HG03460 (cell line): Measurements from ENCODE around the gene SAV1.

ENCODE experiments used
- ATAC-seq: cut with Tn5 transposase; IDR thresholded peaks from one replicate; pipeline ENCODE4 v1.9.1; 2021; ENCODE audit not compliant: unreplicated experiment

The SAV1 gene

DNA sequence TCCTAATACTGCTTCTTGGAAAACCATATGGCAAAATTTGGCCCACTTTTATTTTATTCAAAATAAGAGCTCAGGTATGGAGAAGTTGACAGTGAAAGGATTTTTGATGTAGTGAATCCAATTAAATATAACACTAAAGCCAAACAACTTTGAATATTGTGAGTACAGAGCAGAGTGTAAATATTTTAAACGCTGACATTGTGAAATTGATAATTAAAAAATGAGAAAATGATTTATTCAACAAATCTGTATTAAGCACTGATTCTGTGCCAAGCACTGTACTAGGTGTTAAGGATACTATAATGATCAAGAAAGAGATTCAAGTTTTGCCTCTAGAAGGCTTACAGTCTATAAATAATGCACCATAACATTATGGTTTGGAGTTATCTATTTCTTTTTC lies 57.6 kb downstream of the SAV1 start:
- no peak for ATAC-seq

DNA sequence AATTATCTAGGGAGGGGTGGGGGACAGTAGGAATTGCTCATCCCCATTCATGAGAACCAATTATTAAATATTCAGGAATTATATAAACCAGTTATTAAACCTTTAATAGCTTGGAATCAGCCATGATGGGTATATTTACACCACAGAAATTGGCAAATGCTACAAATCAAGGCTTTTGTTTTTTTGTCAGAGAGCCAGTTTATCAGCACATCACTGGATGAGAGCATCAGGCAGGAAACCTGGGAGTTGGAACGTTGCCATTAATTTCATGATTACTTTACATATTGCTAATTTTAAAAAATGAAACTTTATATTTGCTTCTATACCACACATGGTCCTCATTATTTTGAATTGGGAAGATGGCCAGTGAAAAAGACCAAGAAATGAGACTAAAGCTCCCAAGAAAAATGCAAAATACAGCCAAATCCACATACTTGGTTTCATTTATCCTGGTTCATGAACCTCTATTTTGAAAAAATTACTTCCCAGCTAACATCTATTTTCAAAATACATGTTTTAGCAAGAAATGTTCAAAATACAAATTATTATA lies 59.7 kb downstream of the SAV1 start:
- no peak for ATAC-seq

DNA sequence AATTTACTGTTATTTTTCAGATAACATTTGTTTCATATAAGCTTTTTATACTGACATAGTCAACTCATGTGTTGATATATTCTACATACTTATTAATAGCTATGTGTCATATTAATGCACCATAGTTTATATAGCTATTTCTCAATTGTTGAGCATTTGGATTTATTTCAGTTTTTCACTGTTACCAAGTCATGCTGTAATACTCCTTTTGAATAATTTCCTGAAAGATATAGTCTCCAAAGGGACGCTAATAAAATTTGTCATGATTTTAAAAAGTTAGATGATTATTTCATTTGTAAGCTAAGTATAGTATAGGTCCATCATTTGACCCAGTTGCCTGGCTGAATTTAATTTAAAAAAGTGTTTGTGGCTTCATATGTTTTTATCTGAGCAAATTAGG lies 60.3 kb downstream of the SAV1 start:
- no peak for ATAC-seq

DNA sequence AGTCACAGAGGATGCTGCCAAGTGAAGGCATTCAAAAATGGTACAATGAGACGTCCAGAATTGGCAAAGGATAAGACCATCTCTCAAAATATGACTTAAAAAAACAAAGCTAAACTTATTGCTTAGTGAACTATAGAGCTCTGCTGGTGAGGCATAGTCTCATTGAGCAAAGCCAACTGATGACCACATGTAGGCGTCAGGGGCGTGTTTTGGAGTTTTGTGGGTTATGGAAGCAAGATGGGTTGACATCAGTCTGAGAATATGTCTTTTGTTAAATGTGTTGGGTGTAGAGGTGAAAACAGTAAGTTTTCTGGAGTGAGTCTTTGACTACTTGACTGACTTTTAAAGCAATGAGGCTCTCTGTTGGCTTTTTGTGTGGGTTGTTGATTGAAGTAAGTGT lies 60.9 kb downstream of the SAV1 start:
- no peak for ATAC-seq

DNA sequence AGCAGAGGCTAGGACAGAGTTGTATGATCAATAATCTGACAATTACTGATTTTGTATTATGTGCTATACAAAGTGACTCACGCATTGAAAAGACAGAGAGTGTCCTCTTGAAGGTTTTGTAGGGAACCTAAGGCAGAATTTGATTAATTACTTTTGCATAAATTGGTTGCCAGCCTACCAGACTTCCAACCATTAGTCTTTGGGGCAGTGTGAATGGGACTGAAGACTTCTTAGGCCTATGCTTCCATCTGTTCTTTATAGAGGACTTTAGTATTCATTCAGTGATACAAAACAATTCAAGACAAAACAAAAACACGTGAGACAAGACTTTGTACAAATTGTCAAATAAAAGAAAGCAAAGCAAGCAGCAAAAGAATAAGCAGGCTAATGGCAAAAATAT lies 61.6 kb downstream of the SAV1 start:
- no peak for ATAC-seq

DNA sequence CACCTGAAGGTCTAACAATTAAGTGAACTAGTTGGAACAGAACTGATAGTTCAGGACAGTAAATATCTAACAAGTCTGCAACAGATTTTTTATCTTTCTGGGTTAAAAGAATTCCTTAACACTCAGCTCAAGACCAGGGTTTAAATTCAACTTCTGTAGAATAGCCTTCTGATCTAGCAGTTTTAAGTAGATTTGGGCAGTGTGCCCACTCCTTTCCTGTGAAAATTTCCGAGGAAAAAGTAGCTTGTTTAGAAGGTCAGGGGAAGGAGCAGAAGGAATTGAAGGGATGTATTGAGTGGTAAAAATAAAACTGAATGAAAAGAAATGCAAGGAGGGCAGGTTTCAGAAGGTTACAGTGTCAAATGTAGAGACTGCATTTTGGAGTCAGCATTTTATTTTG lies 62.3 kb downstream of the SAV1 start:
- no peak for ATAC-seq

DNA sequence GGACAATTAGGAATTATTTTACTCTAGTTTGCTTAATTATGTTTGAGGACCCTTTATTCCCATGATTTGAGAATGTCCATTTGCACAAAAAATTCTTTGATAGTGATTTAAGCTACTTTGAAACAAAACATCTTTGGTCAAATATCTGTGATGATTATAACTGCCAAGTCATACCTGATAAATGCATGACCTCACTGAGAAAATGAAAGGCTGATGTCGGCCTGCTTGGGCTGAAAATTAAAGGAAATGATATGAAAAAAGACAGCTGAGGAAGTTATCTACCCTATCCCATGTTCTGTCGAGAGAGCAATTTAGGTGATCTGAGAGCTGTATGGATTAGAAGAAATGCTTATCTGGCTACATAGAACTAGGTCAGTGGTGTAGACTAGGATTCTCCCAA lies 64.5 kb downstream of the SAV1 start:
- ATAC-seq = no peak

DNA sequence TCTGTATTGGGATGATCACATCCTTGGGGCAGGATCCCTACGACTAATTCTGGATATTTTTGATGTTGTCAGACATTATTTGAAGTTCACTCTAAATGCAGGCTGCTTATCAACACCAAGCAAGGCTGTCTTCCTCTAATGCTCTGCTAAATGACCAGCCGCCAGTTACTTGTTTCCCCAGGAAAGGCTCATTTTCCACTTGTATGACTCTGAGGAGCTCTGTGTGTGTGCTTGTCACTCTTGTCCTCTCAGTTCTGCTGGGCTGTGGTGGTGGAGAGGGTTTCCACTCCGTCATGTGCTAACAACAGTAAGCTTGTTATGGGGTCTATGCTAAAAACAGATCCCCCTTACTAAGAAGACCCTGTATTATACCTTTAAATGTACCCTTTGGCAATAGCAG lies 66.1 kb downstream of the SAV1 start:
- ATAC-seq = no peak

DNA sequence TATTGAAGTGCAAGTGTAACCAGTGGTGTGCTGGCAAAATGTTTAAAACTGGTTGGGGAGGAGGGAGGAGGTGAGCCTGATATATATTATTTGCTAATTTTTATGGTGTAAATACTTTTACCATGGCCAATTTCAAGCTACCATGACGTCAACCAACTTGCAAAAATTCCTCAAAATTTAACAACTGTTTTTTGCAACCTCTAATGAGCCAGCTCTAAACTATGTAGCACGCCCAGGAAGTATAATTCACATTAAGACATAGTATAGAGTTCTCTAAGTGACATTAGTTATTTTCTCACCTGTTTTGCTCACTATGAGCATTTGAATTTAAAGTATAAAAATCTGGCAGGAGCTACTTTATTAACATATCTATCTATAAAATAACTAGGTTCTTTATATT lies 66.7 kb downstream of the SAV1 start:
- no peak for ATAC-seq

DNA sequence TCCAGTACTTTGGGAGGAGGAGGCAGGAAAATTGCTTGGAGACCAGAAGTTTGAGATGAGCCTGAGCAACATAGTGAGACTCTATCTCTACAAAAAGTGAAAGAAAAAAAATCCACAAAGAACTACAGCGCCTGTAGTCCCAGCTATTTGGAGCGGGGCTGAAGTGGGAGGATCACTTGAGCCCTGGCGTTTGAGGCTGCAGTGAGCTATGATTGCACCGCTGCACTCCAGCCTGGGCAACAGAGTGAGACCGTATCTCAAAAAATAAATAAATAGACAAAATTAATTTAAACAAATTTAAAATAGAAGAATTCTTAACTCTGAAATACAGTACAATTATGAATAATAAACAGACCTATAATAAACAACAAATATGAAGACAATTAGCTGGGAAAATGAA lies 67.3 kb downstream of the SAV1 start:
- no peak for ATAC-seq

DNA sequence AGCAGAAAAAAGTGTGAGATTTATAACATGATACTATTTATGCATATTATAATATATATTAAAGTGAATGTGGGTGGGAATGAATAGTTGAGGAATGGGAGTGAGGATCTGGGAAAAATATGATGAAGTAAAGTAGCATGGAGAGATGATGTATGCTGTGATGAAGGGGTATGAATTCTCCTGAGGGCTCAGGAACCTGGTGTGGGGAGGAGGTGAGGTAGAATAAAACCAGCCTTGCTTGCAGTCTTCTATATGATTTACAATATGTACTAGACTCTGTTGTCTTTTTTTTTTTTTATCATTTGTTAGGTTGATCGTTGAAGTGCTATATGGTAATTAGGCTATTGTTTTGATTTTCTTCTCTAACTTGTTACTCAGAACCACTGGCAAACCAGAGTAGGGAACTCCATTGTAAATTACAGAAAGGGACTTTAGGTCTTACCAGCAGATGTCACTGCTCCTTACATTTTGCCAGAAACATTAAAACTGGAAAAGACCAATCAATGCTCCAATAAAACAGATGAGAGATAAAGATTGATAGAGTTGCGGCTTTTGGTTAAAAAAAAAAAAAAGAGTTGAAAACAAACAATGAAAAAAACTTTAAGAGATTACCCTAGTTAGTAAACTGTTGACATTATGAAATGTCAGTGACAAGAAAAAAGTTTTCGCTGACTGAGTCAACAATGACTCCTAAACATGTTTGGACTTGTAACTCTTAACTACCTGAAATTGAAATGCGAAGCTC lies 68.2 kb downstream of the SAV1 start:
- no peak for ATAC-seq

DNA sequence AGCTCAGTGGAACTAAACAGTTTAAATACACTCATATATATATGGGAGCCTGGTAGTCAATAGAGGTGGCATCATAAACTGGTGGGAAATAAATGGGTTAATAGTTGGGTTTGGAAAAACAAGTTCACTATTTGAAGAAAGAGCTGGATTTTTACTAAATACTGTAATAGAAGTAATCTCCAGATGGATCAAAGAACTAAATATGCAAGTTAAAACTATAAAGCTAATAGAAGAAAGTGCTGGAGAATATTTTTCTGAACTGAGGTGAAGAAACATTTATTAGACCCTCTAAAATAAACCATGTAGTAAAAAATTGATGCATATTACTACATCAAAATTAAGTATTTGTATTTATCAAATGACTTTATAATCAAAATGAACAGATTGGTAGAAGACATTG lies 69.3 kb downstream of the SAV1 start:
- ATAC-seq = no peak

DNA sequence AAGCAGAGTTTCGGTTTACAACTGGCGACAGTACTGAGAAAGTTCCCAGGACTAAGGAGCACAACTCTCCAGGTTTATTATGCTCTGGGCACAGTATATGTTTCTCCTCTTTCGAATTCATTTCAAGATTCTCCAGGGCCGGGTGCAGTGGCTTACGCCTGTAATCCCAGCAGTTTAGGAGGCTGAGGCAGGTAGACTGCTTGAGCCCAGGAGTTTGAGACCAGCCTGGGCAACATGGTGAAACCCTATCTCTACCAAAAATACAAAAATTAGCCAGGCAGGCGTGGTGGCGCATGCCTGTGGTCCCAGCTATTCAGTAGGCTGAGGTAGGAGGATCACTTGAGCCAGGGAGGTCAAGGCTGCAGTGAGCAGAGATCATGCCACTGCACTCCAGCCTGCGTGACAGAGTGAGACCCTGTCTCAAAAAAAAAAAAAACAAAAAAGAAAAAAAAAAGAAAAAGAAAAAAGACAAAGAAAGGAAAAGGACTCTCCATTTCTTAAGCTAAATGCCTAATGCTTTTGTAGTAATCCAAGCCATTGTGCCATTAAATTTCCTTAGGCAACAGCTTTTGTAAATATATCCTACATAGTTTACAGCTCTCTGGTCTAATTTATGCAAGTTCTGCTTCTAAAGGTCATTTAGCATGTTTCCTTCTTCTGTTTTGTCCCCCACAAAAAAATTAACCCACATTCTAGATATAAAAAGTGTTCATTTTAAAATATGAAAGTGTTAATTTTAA lies 73.4 kb downstream of the SAV1 start:
- no peak for ATAC-seq

DNA sequence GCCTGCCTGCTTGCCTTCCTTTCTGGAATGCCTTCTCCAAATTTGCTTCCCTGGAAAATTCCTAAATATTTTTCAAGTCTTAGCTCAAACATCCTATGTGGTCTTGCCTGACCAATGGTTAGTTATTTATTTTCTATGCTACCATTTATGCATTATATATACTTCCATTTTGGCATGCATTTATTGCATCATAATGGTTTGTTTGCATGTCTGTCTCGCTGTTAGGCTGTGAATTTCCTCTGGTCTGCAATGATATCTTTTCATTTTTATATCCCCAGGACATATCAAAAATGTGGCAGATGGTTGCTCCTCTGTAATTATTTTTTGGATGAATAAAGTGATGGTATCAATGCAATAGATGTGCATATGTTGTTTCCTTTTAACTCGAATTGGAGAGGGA lies 77.6 kb downstream of the SAV1 start:
- no peak for ATAC-seq
